OCI-LY3 (cell line): ENCODE results near the gene SF3B6.

Experiments used
- EZH2phosphoT487 ChIP-seq: fragments of 200-600 bp; shearing (Covaris generic); IDR thresholded peaks from 2 replicates; pipeline ENCODE4 v1.6.1; 2018; ENCODE audit warnings: antibody characterized with exemption, mixed run types, low read depth
- TF ChIP-seq, protein P1 (sequence below): fragments of 200-600, 300-600 bp; sonication (generic); IDR thresholded peaks from 2 replicates; pipeline ENCODE4 v1.5.1; 2014; ENCODE audit warnings: antibody characterized with exemption, low read length, low read depth

DNA sequence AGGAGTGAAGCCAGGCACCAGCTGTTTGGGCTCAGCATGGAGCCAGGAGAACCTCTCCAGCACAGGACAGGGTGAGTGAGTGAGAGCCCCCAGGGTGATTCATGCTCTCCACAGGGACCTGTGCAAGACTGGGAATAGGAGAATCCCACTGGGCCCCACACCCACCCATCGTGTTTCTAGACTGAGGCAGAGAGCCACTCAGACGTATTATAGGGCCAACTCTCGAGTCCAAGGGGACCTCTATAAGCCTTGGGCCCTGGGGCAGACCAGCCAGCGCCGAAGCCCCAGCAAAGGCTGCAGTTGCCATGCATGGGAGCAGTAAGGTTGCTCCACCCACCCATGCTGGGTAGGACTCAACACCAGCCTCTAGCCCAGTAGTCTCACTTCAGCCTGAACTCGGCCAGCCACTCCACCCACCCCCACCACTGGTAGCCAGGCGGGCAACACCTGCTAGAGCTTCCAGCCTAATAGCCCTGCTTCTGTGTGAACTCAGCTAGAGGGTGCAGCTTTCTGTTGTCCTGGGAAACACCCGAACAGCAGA lies 28.1 kb upstream of the SF3B6 start:
- TF ChIP-seq, protein P1, sequence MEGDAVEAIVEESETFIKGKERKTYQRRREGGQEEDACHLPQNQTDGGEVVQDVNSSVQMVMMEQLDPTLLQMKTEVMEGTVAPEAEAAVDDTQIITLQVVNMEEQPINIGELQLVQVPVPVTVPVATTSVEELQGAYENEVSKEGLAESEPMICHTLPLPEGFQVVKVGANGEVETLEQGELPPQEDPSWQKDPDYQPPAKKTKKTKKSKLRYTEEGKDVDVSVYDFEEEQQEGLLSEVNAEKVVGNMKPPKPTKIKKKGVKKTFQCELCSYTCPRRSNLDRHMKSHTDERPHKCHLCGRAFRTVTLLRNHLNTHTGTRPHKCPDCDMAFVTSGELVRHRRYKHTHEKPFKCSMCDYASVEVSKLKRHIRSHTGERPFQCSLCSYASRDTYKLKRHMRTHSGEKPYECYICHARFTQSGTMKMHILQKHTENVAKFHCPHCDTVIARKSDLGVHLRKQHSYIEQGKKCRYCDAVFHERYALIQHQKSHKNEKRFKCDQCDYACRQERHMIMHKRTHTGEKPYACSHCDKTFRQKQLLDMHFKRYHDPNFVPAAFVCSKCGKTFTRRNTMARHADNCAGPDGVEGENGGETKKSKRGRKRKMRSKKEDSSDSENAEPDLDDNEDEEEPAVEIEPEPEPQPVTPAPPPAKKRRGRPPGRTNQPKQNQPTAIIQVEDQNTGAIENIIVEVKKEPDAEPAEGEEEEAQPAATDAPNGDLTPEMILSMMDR: no peak
- TF ChIP-seq EZH2phosphoT487: no peak
